OCI-LY1 (cell line): ENCODE measurements around the gene HOXB4.

Source experiments
- CTCF ChIP-seq: fragments of 200-600 bp; sonication (generic), shearing (Covaris generic); IDR thresholded peaks from 2 replicates; pipeline ENCODE4 v1.5.1; 2017; ENCODE audit warnings: mild to moderate bottlenecking, antibody characterized with exemption, low read length, moderate library complexity, mixed read lengths
- EZH2 ChIP-seq: fragments of 200-600 bp; sonication (generic), shearing (Covaris generic); IDR thresholded peaks from 2 replicates; pipeline ENCODE4 v1.8.0; 2017; ENCODE audit warnings: borderline replicate concordance, mixed run types, mild to moderate bottlenecking, antibody characterized with exemption, low read length, moderate library complexity, mixed read lengths

- TF ChIP-seq CTCF (no peak), EZH2 (no peak)
Observed at GRCh38 chr17:48605409-48605919, 27.3 kb upstream of the HOXB4 start.
